G401 (cell line): ENCODE data around the gene CADM1. TPM values are rescaled to one million over a fixed set of nuclear protein-coding genes. Genes with fewer than 3 reads are reported as not detected.
"Not testable (repeated sequence)": the region's sequence is repeated elsewhere in the genome, so short reads cannot be mapped to it uniquely, and the experiment has no call there.

ENCODE experiments used
- DNase-seq: peaks from one replicate; pipeline ENCODE4 v3.0.0-alpha.2; 2015; ENCODE audit warnings: low spot score
- in situ Hi-C: cut with HindIII; loops from 2 replicates; pipeline ENCODE4 v1.10.0; 2016; ENCODE audit warnings: low sequenced_read_pairs, mixed read lengths
- total RNA-seq: library from RNA; depleted of rRNA; stranded (reverse); fragments of >200 nt; shearing (Covaris generic); gene quantifications from 2 replicates; pipeline ENCODE4 v1.2.3, GENCODE V29; 2014

Gene CADM1
- total RNA-seq, 1 experiment from 2014 or later = not detected

DNA sequence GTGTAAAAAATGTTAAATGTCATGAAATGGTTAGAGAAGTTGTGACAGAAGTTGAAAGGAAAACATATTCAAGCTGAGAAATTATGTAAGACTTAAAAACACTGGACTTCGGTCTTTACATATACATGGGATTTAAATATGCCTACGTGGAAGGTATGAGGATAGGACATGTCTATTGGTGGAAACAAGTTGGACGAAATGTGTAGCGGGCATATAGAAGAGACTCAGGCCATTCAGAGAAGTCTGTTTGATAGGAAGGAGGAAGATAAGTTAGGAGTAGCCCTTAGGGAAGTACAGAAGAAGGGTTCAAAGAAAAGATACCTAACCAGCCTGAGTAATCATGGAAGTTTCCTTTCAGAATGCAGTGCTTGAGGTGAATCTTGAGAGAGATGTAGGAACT lies 14.7 kb downstream of the CADM1 start:
- no peak for DNase-seq
- in situ Hi-C loops = no loop called here

DNA sequence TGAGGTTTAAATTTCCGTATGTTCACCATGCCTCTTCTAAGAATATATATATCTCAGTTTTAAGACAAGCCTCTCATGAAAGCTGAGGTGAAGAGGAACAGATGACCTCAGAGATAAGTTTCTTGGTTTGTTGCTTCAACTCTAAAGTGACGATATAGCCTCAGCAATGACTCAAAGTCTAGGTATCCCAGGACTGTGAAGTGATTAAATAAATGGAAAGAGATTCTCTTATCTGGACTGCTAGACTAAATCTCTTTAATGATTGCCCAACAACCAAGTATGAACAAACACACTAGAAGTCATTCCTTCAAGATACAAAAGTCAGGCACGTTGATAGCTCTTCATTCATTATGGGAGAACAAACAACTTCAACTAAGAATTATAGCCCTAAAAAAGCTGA lies 15.3 kb downstream of the CADM1 start:
- in situ Hi-C loops = no loop called here
- no peak for DNase-seq

DNA sequence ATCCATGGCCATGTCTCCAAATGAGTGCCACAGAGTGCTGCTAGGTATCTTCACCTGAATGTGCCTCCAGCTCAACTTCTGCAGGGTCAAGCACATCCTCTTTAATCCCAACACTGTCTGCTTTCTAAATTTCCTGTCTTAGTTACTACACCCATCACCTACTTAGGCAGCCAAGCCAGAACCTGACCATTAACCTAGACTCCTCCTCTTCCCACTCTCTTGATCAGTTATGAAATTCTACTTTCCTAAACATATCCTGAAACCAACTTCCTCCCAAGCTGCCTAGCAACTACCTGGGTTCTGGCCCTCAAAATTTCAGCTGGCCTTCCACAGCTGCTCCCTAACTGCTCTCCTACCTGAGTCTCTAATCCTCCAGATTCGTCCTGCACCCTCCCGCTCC lies 22.7 kb downstream of the CADM1 start:
- no peak for DNase-seq
- in situ Hi-C loops = no loop called here

DNA sequence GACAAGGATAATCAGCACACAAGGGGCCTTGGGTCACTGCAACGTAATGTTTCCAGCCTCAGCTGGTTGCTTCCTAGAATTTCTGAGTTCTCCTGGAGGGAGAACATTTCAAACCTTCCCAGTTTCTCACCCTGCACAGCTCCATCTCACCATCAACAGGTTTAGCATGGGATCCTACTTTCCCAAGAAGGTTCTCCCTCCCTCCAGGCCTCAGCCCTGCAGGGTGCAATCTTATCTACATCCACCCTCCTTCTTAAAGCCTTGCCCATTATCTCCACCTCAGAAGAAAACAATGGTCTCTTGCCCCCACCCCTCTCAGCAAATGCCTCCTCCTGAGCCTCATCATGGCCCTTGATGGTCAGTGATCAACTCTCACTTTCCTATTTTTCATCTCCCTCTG lies 23.6 kb downstream of the CADM1 start:
- in situ Hi-C loops = no loop called here
- no peak for DNase-seq

DNA sequence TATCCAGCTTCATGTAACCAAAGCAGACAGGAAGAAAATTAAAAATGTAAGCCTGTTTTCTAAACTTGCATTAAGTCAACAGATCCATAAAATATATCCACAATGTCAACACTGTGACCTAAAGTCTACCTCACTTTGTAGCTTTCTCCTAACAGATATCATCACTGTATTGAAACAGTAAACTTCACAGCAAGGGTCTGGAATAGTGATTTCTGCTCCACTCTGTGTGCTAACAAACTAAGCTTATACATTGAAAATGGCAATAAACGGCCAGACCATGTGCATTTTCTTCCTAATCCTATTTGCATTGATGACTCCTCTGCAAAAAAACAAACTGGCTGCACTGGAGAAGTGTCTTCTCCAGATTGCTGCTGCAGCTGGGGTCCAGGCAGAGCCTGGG lies 26.8 kb downstream of the CADM1 start:
- in situ Hi-C loops = no loop called here
- no peak for DNase-seq

DNA sequence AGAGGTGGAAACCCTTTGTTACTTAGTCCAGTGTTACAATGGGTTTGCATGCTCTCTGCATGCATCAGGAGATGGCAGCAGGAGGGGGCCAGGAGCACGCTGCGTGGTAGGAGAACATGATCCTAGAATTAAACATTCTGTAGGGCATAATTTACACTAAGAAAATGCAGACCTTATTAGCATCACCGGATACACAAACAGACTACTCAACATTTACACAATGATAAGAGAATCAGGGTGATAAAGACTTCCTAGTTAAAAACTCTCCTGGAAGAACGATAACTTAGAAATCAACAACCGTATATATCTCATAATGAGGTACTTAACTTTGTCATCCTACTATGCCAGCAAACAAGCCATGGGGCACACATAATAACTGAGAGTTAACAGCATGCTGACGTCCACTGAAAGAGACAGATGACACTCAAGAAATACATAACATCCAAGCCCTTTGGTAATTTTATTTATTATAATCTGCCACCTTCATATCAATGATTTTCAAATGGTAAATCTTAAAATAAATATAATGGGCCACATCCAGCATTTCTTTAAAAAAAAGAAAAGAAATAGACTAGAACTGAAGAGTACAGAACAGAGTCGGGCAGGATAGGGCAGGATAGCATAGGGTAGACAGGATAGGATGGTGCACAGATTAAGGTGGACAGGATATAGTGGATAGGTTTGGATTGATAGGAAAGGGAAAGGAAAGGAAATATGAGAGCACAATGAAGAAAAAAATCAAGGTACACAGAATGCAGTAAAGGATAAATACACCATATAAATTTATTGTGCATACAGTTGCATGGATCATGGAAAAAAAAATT lies 27.5 kb downstream of the CADM1 start:
- in situ Hi-C loops = no loop called here
- DNase-seq = no peak

DNA sequence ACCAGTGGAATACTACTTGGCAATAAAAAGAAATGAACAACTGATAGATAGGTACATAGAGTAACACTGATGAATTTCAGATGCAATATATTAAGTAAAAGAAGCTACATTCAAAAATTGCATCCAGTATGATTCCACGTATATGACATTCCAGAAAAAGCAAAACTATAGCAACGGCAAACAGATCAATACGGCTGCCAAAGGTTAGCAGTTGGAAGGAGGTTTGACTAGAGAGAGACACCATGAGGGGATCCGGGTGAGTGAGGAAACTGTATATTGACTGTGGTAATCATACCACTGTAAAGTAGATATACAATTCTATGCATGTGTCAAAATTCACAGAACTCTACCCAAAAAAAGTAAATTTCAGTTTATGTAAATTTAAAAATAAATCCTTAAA lies 28.7 kb downstream of the CADM1 start:
- in situ Hi-C loops = no loop called here

DNA sequence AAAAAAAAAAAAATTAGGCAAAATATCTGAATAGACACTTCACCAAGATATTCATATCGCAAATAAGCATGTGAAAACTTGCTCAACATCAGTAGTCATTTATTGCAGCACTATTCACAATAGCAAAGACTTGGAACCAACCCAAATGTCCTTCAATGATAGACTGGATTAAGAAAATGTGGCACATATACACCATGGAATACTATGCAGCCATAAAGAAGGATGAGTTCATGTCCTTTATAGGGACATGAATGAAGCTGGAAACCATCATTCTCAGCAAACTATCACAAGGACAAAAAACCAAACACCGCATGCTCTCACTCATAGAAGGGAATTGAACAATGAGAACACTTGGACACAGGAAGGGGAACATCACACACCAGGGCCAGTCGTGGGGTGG lies 29.9 kb downstream of the CADM1 start:
- in situ Hi-C loops, DNase-seq: not testable (repeated sequence)

More for the DNA sequence above, 28.7 kb downstream of the CADM1 start:
- no peak for DNase-seq

DNA sequence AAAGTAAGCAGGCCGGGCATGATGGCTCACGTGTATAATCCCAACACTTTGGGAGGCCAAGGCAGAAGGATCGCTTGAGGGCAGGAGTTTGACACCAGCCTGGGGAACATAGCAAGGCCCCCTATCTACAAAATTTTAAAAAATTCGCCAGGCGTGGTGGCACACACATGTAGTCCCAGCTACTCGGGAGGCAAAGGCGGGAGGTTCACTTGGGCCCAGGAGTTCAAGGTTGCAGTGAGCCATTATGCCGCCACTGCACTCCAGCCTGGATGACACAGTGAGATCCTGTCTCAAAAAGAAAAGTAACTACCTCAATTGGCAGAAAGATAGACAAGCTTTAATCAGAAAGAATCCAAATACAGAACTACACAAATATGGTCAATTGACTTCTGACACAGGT lies 31.0 kb downstream of the CADM1 start:
- DNase-seq = no peak
- in situ Hi-C loops = no loop called here

DNA sequence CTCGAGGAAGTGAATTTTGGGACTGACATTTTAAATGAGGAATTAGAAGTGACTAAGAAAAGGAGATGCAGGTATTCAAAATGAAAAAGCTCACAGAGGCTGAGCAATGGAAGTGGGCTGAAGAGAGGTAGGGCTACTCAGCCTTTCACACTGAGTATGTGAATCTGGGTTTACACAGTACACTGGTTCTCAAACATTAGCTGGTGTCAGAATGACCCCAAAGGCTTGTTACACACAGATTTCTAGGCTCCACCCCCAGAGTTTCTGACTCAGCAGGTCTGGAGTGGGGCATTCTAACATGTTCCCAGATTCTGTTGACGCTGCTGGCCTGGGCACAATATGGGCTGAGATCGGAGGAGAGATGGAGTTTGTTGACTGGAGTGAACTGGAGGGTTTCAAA lies 32.8 kb downstream of the CADM1 start:
- DNase-seq = no peak
- in situ Hi-C loops = no loop called here

DNA sequence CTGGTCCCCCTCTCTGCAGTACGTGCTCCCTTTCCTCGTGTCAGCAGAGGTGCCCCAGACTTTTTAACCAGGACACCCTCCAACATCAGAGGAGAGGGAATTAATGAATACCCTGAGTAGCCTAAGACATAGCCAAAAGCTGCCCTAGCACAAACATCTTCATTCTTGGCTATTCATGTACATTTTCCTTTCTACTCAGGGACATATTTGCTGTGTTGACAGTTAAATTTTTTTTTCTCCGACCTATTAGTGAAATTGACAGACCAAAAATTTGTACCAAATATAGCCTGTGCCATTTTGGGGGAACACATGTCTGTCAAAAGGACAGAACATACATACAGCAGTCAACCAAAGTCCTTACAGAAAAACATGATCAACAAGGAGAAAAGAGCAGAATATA lies 33.3 kb downstream of the CADM1 start:
- no peak for DNase-seq

DNA sequence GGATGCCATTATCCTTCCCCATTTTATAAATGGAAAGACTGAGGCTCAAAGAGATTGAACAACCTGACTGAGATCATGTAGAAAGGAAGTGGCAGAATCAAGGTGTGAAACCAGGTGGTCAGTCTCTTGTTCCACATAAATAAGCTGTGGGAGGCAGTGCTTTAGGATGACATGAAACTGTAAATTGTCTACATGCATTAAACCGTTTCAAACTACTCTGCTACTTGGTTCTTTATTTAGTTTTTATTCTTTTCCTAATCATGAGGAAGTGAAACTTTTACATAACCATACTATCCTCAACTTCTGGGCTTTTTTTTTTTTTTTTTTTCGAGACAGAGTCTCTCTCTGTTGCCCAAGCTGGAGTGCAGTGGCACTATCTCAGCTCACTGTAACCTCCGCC lies 34.9 kb downstream of the CADM1 start:
- in situ Hi-C loops = no loop called here
- no peak for DNase-seq

More for the DNA sequence above, 33.3 kb downstream of the CADM1 start:
- in situ Hi-C loops = no loop called here

DNA sequence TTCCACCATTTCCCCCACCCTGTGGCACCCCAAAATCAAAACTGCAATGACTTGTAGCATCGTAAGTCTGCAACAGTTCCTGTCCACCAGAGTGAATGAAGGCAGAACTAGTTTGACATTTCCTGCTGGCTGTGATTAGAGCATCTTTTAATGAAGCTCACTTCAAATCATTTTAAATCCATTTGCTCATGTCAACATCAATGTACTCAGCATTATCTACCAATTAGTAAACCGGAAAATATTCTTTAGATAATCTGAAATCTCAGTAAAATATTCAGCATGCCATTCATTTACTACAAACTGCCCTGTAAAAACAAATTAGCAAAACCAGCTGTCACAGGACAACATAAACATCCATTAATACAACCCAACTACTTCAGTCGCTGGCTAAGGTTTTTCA lies 38.1 kb downstream of the CADM1 start:
- DNase-seq = no peak
- in situ Hi-C loops = no loop called here

DNA sequence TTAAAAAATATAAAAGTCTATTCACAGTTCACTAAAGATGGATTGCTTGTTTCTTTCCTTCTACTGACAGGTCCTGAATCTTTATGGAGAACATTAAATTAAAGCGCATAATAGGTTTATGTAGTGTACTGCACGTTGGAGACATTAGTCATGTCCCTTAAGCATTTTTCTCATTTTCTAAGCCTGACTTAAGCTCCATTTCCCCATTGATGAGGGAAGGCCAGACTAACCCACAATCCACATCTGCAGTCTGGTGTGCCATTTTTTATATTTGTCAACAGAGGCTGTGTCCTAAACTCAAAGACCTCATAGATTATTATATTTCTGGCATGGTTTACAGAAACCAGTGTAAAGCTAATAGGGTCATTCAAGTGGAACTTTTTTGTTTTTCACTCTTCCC lies 39.9 kb downstream of the CADM1 start:
- DNase-seq = no peak
- in situ Hi-C loops = no loop called here

DNA sequence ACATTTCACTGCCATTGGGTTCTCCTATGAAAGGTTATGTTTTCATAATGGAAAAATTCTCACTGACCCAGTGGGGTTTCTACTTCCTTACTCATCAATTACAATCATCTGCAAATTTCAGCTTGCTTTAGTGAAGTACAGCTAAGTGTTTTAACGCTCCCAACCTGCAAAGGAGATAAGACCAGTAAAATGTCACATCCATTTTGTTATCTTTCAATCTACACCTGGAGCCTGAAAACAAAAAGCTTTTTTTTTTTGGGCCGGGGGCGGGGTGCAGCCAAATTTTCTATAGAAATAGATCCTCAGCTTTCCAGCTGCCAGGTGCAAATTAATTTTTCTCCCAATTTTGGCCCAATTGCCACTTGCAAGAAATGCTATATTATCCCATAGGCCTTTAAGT lies 40.6 kb downstream of the CADM1 start:
- in situ Hi-C loops = no loop called here
- no peak for DNase-seq

DNA sequence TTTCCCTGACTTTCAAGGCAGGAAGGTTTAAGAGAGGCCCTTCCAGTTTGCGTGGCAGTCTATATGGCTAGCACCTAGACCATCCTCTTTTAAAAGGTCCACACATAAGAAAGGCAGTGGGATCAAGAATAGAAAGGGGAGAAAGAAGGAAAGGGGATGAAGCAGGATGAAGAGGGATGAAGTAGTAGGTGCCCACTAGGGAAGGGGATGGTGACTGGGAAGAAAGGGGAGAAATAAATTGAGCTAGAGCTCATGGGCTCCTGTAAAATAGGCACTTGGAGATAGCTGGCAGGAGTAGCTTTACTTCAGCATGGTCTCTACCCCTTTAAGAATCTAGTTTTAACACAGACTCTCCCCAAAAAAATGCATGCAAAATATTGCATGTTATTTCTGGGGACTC lies 41.5 kb downstream of the CADM1 start:
- no peak for DNase-seq
- in situ Hi-C loops = no loop called here

DNA sequence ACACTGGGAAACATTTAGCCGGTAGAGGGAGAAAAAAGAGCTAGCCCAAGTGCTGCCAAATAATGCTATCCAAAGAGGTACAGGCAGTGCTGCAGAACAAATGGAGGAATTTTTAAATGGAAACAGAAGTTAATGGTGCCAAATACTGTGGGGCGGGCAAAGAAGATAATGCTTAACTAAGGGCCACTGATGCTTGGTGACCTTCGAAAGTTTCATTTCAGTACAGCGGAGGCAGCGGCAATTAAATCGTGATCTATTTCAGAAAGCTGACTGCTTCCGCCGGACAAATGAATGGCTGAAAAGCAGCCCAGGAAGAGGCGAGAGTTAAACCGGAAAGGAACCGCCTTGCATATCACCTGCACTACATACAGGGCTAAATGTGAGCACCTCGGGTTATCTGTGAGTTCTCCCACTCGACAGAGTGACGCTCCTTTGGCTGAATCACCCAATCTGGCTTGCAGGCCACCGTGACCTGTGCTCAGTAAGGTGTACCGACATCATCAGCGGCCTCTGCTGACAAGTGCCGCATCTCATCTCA lies 42.1 kb downstream of the CADM1 start:
- DNase-seq = peak; percentile 73
- in situ Hi-C loops = no loop called here

DNA sequence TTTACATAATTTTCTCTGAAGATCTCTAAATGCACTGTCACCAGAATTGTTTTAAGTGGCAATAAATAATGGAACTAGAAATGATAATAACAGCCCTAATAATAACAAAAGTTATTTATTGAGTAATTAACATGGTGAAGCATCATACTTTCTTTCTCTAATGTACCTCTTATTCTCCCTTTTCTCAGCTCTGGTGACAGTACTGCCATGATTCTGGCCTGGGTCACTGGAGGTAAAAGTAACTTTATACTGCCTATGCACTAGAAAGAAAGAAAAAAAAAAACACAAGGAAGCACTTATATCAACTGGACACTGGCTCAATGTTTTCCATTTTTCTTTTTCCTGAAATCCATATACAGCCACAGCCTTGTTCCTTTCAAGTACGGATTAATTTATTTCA lies 43.7 kb downstream of the CADM1 start:
- in situ Hi-C loops = no loop called here
- DNase-seq = no peak

DNA sequence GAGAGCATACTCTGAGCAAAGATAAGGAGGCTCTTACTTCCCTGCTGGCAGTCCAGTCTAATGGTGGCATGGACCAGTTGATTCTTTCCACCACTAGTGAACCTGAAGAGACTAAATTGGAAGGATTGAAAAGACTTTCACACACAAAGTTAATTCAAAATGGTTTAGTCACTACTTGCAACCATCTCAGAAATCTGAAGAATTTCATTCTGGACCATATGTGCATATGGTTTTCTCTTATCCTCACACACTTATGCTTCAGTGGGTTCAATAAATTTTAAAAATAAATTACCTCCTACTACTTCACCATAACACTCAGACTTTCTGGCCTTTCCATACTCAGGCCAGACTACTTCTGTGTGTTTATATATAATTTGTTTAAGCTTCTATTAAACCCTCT lies 44.7 kb downstream of the CADM1 start:
- no peak for DNase-seq
- in situ Hi-C loops = no loop called here

DNA sequence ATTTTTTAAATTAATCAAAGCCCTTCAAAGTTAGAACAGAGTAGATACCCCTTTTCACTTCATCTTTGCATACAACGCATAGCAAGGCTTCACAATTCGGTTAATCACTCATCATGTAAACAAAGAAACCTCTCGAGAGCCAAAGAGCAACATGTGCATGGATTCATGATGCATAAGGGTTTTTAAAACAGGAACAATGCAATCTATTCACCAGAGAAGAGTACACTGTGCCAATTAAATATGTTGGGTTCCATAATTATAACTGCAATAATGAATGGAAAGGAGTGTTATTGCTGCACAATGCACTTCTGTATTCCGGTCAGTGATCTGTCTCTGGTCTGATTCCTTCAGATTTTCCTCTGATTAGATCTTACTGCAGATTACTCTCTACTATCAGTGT lies 45.3 kb downstream of the CADM1 start:
- in situ Hi-C loops = no loop called here
- no peak for DNase-seq

DNA sequence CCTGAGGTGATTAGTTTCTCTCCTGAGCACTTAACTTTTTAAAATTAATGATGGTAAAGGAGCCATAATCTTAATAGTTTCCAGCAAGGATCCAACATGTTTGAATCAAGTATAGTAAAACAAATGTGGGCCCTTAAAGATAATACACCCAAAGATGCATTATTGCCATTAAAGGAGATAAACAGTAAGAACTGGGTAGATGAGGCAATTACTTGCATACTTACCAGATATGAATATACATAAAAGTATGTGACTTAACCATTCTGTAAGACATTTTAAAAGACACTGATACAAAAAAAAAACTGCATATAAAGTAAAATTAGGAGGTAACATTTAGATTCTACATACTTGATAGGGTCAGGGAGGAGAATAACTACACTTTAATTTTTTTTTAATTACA lies 48.2 kb downstream of the CADM1 start:
- no peak for DNase-seq
- in situ Hi-C loops = no loop called here
